ENCODE data around the gene SLC5A9.

SLC5A9 gene

GRCh38 chr1:48245106-48245505 lies 22.6 kb downstream of the SLC5A9 start:
- ATAC-seq (ENCODE audit: low read depth) (no peak), DNase-seq (ENCODE audit: low spot score) (no peak)
- Histone ChIP-seq H3K36me3 (ENCODE audit: low read depth) (no peaks in the 10 kb centered on the region), H3K27ac (ENCODE audit: poor library complexity, severe bottlenecking) (no peak overlapping the region), H3K27me3 (ENCODE audit: insufficient read depth, poor library complexity, severe bottlenecking) (no peaks in the 10 kb centered on the region), H3K4me1 (ENCODE audit: insufficient read depth, poor library complexity, severe bottlenecking) (no peaks in the 10 kb centered on the region), H3K4me3 (ENCODE audit: severe bottlenecking) (no peak overlapping the region), H3K9me3 (ENCODE audit: severe bottlenecking) (no peaks in the 10 kb centered on the region)
- no peak for TF ChIP-seq CTCF (IDR thresholded peaks at IDR 0.05; ENCODE audit: poor library complexity, severe bottlenecking)

GRCh38 chr1:48246727-48247126 lies 24.2 kb downstream of the SLC5A9 start:
- no peak for TF ChIP-seq CTCF (IDR thresholded peaks at IDR 0.05; ENCODE audit: poor library complexity, severe bottlenecking)
- no peaks in the 10 kb centered on the region for H3K36me3 ChIP-seq (ENCODE audit: low read depth)
- no peaks in the 10 kb centered on the region for H3K9me3 ChIP-seq (ENCODE audit: severe bottlenecking)
- DNase-seq (ENCODE audit: low spot score): no peak
- no peak overlapping the region for H3K27ac ChIP-seq (ENCODE audit: poor library complexity, severe bottlenecking)
- no peaks in the 10 kb centered on the region for H3K4me1 ChIP-seq (ENCODE audit: insufficient read depth, poor library complexity, severe bottlenecking)
- no peak overlapping the region for H3K4me3 ChIP-seq (ENCODE audit: severe bottlenecking)
- no peak for ATAC-seq (ENCODE audit: low read depth)
- H3K27me3 ChIP-seq (ENCODE audit: insufficient read depth, poor library complexity, severe bottlenecking): no peaks in the 10 kb centered on the region

GRCh38 chr1:48248356-48248755 lies 25.8 kb downstream of the SLC5A9 start:
- Histone ChIP-seq H3K4me1 (ENCODE audit: insufficient read depth, poor library complexity, severe bottlenecking) (no peaks in the 10 kb centered on the region), H3K36me3 (ENCODE audit: low read depth) (no peaks in the 10 kb centered on the region), H3K27me3 (ENCODE audit: insufficient read depth, poor library complexity, severe bottlenecking) (no peaks in the 10 kb centered on the region), H3K9me3 (ENCODE audit: severe bottlenecking) (no peaks in the 10 kb centered on the region), H3K4me3 (ENCODE audit: severe bottlenecking) (no peak overlapping the region), H3K27ac (ENCODE audit: poor library complexity, severe bottlenecking) (no peak overlapping the region)
- no peak for TF ChIP-seq CTCF (IDR thresholded peaks at IDR 0.05; ENCODE audit: poor library complexity, severe bottlenecking)
- no peak for DNase-seq (ENCODE audit: low spot score)
- no peak for ATAC-seq (ENCODE audit: low read depth)

GRCh38 chr1:48249868-48250267 lies 27.4 kb downstream of the SLC5A9 start:
- H3K4me1 ChIP-seq (ENCODE audit: insufficient read depth, poor library complexity, severe bottlenecking): no peaks in the 10 kb centered on the region
- no peak; the same call in 2 of the 3 replicates for ATAC-seq (ENCODE audit: low read depth)
- no peaks in the 10 kb centered on the region for H3K9me3 ChIP-seq (ENCODE audit: severe bottlenecking)
- no peaks in the 10 kb centered on the region for H3K36me3 ChIP-seq (ENCODE audit: low read depth)
- H3K27ac ChIP-seq (ENCODE audit: poor library complexity, severe bottlenecking): no peak overlapping the region
- no peak for TF ChIP-seq CTCF (IDR thresholded peaks at IDR 0.05; ENCODE audit: poor library complexity, severe bottlenecking)
- no peak overlapping the region for H3K4me3 ChIP-seq (ENCODE audit: severe bottlenecking)
- DNase-seq (ENCODE audit: low spot score): no peak
- no peaks in the 10 kb centered on the region for H3K27me3 ChIP-seq (ENCODE audit: insufficient read depth, poor library complexity, severe bottlenecking)

GRCh38 chr1:48250572-48250971 lies 28.1 kb downstream of the SLC5A9 start:
- Histone ChIP-seq H3K27ac (ENCODE audit: poor library complexity, severe bottlenecking) (no peak overlapping the region), H3K36me3 (ENCODE audit: low read depth) (no peaks in the 10 kb centered on the region), H3K27me3 (ENCODE audit: insufficient read depth, poor library complexity, severe bottlenecking) (no peaks in the 10 kb centered on the region), H3K4me3 (ENCODE audit: severe bottlenecking) (no peak overlapping the region), H3K9me3 (ENCODE audit: severe bottlenecking) (no peaks in the 10 kb centered on the region), H3K4me1 (ENCODE audit: insufficient read depth, poor library complexity, severe bottlenecking) (no peaks in the 10 kb centered on the region)
- TF ChIP-seq CTCF (IDR thresholded peaks at IDR 0.05; ENCODE audit: poor library complexity, severe bottlenecking): no peak
- ATAC-seq (ENCODE audit: low read depth) (no peak), DNase-seq (ENCODE audit: low spot score) (no peak)
